MM.1S (cell line): ENCODE data around the gene KRTAP6-2.

Experiments
- CTCF ChIP-seq: fragments of 300-600 bp; sonication (generic); IDR thresholded peaks from 2 replicates; pipeline ENCODE4 v1.5.1; 2016; ENCODE audit warnings: antibody characterized with exemption, low read length, mixed read lengths
- EZH2 ChIP-seq: fragments of 300-600 bp; sonication (generic); optimal IDR thresholded peaks from 2 replicates; pipeline ENCODE3; 2017; ENCODE audit warnings: low read depth, mild to moderate bottlenecking, antibody characterized with exemption, low read length, mixed read lengths

DNA sequence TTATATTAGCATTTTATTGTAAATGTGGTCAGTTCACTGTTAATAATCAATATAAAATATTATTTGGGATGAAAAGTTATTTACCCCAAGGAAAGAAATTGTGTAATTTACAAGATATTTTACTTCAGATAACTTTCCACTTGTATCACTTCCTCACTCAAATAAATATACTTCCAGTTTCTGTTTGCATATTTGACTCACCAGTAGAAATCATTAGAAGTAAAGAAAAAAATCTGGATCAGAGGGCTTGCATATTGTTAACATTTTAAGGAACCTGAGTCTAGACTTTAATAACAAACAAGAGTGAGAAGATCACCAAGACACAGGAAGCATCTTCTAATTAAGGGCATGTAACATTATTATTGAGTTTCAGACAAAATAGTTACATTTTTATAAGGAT lies 21.4 kb upstream of the KRTAP6-2 start:
- TF ChIP-seq CTCF (no peak), EZH2 (no peak)
